HG02678 (cell line): ENCODE measurements around the gene ZNF285.
"Not testable (repeated sequence)": the region's sequence is repeated elsewhere in the genome, so short reads cannot be mapped to it uniquely, and the experiment has no call there.

Source experiments
- ATAC-seq: cut with Tn5 transposase; IDR thresholded peaks from one replicate; pipeline ENCODE4 v1.9.1; 2021; ENCODE audit warnings: mild to moderate bottlenecking, moderate library complexity; ENCODE audit not compliant: unreplicated experiment

The ZNF285 gene

DNA sequence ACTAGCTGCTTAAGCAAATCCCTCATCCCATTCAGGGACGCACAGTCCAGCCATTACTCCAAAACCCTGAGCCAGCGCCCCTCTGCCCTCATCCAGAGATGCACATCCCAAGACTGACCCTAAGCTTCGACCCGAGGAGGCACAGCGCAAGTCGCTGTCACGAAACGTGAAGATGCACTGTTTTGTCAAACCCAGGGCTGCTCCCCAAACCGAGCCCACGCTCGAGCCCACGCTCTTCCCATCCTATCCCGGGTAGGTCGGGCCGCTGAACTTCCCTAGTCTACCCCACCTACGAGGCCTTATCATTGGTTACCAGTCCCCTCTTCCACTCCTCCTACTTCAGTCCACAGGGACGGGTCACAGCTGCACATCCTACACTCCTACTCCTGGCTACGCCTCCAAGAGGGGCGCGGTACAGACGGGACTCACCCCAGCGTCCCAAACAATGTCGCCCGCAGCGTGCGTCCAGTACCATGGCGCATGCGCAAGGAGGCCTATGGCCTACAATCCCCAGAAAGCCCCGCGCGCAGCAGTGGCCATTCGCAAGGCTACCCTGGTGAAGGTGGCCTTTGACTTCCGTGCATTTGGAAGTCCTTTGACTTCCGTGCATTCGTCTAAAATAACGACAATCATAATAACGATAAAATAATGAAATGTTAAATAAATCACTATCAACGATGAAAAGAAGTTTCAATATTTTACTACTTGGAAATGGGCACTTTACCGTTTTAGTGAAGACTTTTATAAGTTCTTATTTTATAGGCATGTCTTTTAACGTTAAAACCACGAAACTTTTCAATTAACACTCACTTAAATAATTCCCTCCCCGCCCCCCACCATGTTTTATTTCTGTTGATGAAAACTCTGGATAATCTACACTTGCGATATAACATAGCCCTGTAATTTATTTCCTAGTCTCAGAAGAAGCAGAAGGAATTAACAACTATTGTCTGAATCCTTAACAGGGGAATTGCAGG lies at the start of gene ZNF285:
Gene ZNF285, minus strand, starts transcription at position 470 of the 977 bp plus-strand sequence. CDS start 4,395 bp downstream, outside the sequence.
- ATAC-seq: no peak

DNA sequence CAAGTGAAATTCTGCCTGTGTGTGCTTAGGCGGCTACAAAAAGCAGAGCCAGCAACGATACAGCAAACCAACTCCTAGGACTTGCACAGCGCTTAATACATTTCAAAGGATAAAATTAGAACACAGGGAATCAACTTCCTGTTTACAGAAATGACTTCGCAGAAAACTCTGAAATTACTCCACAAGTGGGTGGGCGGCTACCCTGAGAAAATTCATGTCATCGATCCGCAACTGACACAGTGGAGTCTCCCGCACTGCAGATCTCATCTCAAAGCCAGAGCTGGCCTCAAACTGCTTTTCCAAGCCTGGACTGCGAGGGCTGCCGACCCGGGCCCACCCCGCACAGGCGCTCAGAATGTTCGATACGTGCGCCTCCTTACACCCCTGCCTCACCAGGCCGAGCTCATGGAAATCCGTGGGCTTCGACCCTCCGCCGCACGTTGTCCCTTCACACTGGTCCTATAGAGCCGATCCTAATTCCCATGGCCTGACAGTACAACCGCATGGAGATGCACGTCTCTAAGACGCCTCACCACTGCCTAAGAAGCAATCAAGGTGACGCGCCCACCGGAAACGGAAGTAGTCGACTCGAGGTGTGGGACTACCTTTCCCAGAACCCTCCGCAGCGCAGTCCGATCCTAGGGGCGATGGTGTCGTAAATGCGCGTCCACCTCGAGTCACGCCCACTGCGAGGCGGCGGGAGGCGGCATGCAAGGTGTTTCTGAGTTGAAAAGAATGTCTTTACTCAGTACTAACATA lies 46.7 kb upstream of the ZNF285 start, which contains the start of gene ZNF229:
Gene ZNF229, minus strand, starts transcription at position 557 of the 759 bp plus-strand sequence. CDS start 5,625 bp downstream, outside the sequence.
- no peak for ATAC-seq

DNA sequence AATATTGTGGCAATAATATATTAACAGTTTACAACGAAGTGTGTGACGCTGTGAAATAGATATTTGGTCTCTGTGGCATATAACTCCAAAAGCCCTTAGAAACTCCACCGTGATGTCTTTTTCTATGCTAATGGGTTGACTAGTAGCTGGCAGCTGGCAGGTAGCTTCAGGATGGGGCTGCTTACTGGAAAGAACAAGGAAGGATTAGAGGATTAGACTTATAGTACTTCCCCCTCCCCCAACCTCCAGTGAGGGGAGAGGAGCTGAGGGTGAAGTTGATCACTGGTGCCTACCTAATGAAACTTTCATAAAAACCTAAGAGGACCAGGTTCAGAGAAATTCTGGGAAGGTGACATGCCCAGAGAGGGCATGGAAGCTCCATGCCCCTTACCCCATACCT lies 37.0 kb upstream of the ZNF285 start:
- no peak for ATAC-seq

DNA sequence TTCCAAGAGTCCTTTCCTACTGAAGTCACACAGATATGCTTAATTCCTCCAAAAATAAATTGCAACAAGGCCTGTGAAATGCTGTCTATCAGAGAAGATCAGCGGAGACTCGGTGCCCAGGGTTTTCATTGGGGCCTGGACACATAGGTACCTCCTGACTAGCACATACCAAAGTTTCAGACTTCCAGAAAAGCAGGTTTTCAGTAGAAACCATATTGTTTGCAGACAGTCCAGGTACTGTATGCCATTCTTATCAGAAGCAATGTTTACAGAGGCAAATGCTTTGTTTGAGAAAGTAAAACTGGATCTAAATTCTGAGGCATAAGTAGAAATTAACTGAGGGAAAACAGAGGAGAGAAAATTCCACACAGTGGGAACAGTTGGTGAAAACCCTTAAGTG lies 34.0 kb upstream of the ZNF285 start:
- ATAC-seq: no peak

DNA sequence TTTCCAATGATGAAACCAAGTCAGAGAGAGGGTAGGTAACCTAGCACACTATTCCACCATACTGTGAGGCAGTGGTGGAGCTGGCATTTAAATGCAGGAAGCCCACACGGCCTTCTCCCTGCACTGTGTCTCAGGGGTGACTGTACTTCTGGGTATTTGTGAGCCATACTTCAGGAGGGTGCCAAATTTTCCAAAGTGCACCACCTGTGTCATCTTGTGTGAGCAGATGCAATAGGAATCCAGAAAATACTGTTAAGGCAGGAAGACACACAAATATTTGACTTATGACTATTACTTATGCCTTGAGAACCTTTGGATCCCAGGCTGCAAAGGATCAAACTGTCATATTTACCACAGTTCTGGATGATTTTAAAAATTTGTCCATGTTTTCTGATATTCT lies 29.5 kb upstream of the ZNF285 start:
- no peak for ATAC-seq

DNA sequence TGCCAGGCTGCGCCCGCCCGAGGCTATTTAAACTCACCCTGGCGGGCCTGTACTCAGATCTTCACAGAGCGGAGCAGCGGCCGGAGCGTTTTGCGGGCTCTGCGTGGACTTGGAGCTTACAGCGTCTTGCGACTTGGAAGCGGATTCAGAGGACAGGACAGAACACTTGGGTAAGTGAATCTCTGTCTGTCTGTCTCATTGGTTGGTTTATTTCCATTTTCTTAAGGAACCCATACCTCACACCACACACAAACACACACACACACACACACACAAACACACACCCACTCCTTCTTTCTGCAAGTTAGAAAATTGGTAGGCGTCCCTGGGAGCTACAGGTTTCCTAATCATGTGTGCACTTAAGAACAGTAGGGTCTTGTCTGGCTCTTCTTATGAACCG lies 14.1 kb upstream of the ZNF285 start:
- not testable (repeated sequence) for ATAC-seq

DNA sequence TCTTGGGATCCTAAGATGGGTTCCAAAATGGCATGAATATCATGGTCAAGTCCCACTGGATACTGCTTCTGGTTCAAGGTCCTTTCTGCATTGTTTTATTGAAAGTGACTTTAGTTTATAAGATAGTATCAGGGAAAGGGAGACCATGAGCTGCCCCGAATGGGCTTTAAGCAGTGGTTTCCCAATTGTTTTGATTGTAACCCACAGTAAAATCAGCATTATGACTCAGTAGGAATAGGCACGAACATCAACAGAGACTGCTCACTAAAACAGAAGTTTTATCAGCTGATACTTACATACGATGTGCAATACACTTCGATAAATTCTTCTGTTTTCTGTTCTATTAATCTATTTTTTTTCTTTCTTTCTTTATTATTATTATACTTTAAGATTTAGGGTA lies 12.1 kb downstream of the ZNF285 start:
- ATAC-seq: not testable (repeated sequence)

DNA sequence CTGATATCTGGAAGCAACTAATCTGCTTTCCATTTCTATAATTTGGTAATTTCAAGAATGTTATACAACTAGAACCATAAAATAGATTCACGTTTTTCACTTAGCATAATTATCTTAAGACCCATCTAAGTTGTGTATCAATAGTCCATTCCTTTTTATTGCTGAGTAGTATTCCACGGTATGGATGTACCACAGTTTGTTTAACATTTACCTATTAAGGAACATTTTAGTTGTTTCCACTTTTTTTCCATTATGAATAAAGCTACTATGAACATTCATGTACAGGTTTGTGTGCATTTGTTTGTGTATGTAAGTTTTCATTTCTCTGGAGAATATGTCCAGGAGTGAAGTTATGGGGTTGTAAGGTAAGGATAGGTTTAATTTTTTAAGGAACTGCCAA lies 26.6 kb downstream of the ZNF285 start:
- ATAC-seq: no peak

DNA sequence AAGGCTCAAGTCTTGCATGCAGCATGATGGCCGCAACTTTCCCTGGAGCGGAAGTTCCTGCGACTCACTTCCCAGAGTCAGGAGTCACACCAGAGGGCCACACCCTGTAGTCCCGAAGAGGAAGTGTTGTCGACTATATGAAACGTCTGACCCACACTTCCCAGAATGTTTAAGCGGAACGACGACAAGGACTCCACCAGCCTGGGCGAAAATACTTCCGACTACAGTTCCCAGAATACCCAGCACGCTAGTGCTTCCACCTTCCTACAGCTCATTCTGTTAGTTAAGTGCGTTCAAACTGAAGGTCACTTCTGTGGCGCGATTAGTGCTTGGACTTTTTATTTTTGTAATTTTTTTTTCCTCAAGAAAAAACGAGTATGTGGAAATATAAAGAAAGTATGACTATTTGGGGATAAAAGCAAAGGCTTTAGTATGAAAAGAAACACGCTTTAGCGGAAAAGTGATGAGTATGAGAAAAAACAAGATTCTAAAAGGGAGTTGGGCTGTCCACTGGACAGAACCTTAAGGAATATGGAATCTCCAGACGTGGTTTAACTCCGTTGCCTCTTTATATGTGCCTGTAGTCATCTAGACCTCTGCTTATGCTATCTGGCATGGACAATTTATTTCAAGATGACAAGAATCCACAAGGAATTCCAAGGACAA lies 29.5 kb downstream of the ZNF285 start:
- ATAC-seq: no peak

DNA sequence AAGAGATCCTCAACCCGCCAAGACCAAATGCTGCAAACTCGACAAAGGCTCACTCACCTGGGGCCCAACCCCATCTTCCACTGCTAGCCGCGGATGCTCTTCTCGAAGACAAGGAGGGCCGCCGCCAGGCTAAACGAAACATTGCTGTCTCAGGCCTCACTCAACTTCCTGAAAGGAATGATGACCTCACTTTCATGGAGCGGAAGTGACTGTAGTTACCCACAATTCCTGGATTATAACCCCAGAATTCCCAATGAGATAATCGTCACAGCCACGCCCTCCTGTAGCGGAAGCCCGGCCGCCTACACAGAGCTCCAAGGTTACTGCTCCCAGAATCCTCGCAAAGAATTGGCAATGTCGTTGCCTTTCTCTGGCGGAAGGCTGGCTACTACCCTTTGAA lies 34.4 kb downstream of the ZNF285 start:
- no peak for ATAC-seq

DNA sequence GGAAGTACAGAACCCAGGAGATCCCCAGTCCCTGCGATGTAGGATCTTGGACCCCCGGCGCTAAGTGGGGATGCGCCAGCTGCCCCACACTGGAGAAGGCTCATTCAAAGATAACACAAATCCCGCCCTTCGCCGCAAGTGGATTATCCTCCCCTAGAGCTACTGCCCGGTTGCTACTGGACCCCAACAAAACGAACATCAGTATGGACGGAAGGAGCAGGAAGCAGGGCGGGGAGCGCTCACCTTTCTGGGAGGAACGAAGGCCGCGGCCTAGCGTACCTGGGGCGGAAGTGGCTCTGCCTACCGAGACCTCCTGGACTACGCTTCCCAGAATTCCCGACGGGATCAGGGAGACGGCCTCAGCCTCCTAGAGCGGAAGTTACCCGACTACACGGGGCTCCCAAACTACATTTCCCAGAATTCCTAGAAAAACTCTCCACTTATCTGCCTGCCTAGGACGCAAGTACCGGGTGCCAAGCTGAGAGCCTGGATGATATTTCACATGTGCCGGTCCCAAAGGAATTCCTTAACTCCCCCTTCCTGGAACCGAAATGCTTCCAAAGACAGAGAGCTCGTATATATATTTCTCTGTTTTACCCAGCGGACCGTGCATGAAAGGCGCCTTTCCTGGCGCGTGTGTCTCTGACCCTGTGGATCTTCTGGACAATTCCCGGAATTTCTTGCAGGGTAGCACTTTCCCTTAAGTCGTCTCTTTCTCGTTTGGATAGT lies 44.9 kb downstream of the ZNF285 start, which contains the start of gene ZNF112:
Gene ZNF112, minus strand, starts transcription at position 298 of the 729 bp plus-strand sequence. CDS start 16,141 bp downstream, outside the sequence.
- ATAC-seq: no peak

DNA sequence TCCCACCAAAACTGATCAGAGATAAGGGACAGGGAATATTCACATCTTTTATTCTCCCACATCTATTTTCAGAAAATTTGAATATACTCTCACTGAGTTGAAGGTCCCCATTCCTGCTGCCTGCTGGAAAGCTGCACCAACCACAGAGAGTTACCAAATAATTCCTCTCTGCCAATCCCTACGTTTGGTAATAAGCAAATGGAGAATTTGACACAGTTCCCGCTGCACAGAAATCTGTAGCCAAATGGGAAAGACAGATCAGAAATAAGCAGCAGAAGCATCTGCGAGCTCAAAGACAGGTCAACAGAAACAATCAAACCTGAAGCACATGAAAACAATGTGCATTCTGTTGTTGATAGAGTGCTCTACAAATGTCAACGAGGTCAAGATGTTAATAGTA lies 54.9 kb downstream of the ZNF285 start:
- ATAC-seq: no peak

DNA sequence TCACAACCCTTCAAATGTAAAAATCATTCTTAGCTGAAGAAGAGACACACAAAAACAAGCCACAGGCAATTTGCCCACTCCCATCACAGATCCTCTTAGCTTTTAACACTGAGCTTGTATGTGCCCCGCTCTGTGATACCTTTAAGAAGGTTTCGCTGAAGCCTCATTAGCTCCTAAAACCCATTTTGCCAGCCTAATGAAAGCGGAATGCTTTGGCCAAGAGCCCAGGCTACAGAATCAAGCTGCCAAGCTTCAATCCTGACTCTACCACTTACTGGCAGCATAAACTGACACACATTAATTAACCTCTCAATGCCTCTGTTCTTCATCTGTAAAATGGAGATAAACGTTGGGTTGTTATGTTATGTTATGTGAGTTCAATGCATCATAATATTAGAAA lies 55.4 kb downstream of the ZNF285 start:
- ATAC-seq: no peak

DNA sequence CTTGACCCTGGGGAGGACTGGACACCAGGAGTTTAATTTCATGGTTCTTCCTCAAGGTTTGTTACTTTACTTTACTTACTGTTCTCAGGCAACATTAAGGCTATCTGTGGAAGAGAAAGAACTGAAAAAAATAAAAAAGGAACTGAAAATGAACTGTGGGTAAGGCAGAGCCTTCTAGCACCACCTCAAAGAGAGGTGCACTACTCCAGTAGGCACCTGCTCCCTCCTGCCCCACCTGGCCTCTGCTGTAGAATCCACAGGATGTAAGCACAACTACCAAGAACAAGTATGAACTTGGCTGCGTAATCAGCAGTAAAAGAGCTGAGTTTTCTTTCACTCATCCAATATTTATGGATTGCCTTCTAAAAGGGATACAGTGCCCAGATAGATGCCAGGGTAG lies 57.2 kb downstream of the ZNF285 start:
- no peak for ATAC-seq

DNA sequence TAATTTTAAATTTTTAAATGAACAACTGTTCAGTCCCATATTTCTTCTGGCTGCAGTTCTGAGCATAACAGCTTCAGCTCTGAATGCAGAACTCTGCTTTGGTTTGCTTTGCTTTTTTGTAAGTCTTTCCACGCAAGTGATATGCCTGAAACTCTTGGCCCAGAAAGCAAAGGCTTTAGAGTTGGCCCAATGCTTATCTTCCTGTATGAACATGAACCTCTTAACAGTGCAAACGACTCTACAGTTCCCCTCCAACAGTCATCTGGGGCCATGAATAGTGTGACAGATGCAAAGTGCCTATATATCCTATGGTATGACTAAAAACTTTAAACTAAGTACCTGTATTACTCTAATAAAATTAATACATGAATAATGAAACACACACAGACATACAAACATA lies 59.6 kb downstream of the ZNF285 start:
- ATAC-seq: no peak

DNA sequence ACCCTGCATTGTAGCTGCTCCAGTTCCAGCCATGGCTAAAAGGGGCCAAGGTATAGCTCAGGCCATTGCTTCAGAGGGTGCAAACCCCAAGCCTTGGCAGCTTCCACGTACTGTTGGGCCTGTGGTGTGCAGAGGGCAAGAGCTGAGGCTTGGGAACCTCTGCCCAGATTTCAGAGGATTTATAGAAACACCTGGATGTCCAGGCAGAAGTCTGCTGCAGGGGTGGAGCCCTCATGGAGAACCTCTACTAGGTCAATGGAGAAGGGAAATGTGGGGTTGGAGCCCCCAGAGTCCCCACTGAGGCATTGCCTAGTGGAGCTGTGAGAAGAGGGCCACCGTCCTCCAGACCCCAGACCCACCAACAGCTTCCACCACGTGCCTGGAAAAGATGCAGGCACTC lies 66.8 kb downstream of the ZNF285 start:
- ATAC-seq: not testable (repeated sequence)
